Measurements from ENCODE around the gene CCAR1. TPM values are rescaled to one million over a fixed set of nuclear protein-coding genes. Genes with fewer than 3 reads are reported as not detected.

The CCAR1 gene
- polyA plus RNA-seq, 3 donors = 16.7 to 26.3 (median 23.4) TPM

- H2AFZ ChIP-seq (ENCODE audit: insufficient read depth, low read depth, low read length, poor library complexity, severe bottlenecking) = no peak overlapping the region
- no peak for DNase-seq
- H3K36me3 Mint-ChIP-seq = peaks cover 72 to 91% of the 10 kb centered on the region in 2 donors
- H3K9ac ChIP-seq (ENCODE audit: insufficient read depth, low read length, poor library complexity, severe bottlenecking) = no peak overlapping the region
- intact Hi-C loops (cut with micrococcal nuclease) = loop anchor here in 1 of 2 donors (10.0 kb wide), 1 partner anchor 218 kb away; no protein-coding TSS in a partner anchor
- TF ChIP-seq, protein P1, sequence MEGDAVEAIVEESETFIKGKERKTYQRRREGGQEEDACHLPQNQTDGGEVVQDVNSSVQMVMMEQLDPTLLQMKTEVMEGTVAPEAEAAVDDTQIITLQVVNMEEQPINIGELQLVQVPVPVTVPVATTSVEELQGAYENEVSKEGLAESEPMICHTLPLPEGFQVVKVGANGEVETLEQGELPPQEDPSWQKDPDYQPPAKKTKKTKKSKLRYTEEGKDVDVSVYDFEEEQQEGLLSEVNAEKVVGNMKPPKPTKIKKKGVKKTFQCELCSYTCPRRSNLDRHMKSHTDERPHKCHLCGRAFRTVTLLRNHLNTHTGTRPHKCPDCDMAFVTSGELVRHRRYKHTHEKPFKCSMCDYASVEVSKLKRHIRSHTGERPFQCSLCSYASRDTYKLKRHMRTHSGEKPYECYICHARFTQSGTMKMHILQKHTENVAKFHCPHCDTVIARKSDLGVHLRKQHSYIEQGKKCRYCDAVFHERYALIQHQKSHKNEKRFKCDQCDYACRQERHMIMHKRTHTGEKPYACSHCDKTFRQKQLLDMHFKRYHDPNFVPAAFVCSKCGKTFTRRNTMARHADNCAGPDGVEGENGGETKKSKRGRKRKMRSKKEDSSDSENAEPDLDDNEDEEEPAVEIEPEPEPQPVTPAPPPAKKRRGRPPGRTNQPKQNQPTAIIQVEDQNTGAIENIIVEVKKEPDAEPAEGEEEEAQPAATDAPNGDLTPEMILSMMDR (IDR thresholded peaks at IDR 0.05) = no peak
- H3K36me3 ChIP-seq (replicated peaks in 1 of 2; ENCODE audit: control insufficient read depth in 1 of 2, insufficient read depth in 2 of 2, low read length in 2 of 2) = peaks cover 90 to 95% of the 10 kb centered on the region in 2 donors
- peaks cover 0 to 4% (median 0%) of the 10 kb centered on the region in 3 donors for H3K27me3 Mint-ChIP-seq (ENCODE audit: low read depth in 3 of 3)
- H4K20me1 ChIP-seq (ENCODE audit: insufficient read depth, low read length) = no peaks in the 10 kb centered on the region
- H3K4me2 ChIP-seq (replicated peaks; ENCODE audit: extremely low read depth, low read length, poor library complexity, severe bottlenecking) = no peak overlapping the region
- H3K9me3 Mint-ChIP-seq = no peaks in the 10 kb centered on the region
- H3K4me3 Mint-ChIP-seq = no peak overlapping the region
- H3K79me2 ChIP-seq (ENCODE audit: insufficient read depth, low read length) = no peaks in the 10 kb centered on the region
- no peak overlapping the region for H3K27ac ChIP-seq (ENCODE audit: low read depth in 1 of 2, low read length in 2 of 2)
- H3K4me1 ChIP-seq (ENCODE audit: control insufficient read depth in 1 of 2, insufficient read depth in 2 of 2, low read length in 2 of 2) = peaks cover 0 to 4% of the 10 kb centered on the region in 2 donors
- no peak overlapping the region for H3K27ac Mint-ChIP-seq
- H3K4me1 Mint-ChIP-seq = peaks cover 5% of the 10 kb centered on the region
- no peaks in the 10 kb centered on the region for H3K27me3 ChIP-seq (ENCODE audit: control insufficient read depth in 2 of 2, insufficient read depth in 2 of 2, low read length in 2 of 2)
- H3K9me3 ChIP-seq (replicated peaks in 1 of 2; ENCODE audit: control insufficient read depth in 1 of 2, insufficient read depth in 1 of 2, low read length in 2 of 2) = no peaks in the 10 kb centered on the region
- 93% methylated on average over 2 of the region's 3 CpGs for WGBS (ENCODE audit: insufficient coverage)
- H3K4me3 ChIP-seq (replicated peaks in 1 of 3; ENCODE audit: low read depth in 2 of 3, low read length in 3 of 3) = no peak overlapping the region
Observed at GRCh38 chr10:68756766-68757165, 35.7 kb downstream of the CCAR1 start.

DNA sequence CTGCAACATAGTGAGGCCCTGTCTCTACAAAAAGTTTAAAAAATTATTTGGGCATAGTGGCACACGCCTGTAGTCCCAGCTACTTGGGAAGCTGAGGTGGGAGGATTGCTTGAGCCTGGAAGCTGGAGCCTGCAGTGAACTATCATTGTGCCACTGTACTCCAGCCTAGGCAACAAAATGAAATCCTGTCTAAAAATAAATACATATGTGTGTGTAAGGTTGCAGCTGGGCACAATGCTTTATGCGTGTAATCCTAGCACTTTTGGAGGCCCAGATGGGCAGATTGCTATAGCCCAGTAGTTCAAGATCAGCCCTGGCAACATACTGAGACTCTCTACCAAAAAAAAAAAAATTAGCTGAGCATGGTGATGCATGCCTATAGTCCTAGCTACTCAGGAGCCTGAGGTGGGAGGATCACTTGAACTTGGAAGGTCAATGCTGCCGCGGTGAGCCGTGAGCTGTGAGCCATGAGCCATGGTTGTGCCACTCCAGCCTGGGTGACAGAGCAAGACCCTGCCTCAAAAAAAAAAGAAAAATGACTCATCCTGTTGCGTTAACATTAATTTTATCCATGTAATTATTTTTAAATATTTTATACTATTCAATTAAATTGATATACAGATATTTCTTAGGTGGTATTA is 38.3 kb downstream of the CCAR1 start:
- Histone ChIP-seq H3K27ac (ENCODE audit: low read depth in 1 of 2, low read length in 2 of 2) (no peak overlapping the region), H3K79me2 (ENCODE audit: insufficient read depth, low read length) (no peaks in the 10 kb centered on the region), H3K36me3 (replicated peaks in 1 of 2; ENCODE audit: control insufficient read depth in 1 of 2, insufficient read depth in 2 of 2, low read length in 2 of 2) (peaks cover 85 to 94% of the 10 kb centered on the region in 2 donors), H3K9me3 (replicated peaks in 1 of 2; ENCODE audit: control insufficient read depth in 1 of 2, insufficient read depth in 1 of 2, low read length in 2 of 2) (no peaks in the 10 kb centered on the region), H3K9ac (ENCODE audit: insufficient read depth, low read length, poor library complexity, severe bottlenecking) (no peak overlapping the region), H3K4me2 (replicated peaks; ENCODE audit: extremely low read depth, low read length, poor library complexity, severe bottlenecking) (no peak overlapping the region), H3K4me3 (replicated peaks in 1 of 3; ENCODE audit: low read depth in 2 of 3, low read length in 3 of 3) (no peak overlapping the region), H3K27me3 (ENCODE audit: control insufficient read depth in 2 of 2, insufficient read depth in 2 of 2, low read length in 2 of 2) (no peaks in the 10 kb centered on the region), H4K20me1 (ENCODE audit: insufficient read depth, low read length) (peaks cover 3% of the 10 kb centered on the region), H3K4me1 (ENCODE audit: control insufficient read depth in 1 of 2, insufficient read depth in 2 of 2, low read length in 2 of 2) (no peaks in the 10 kb centered on the region), H2AFZ (ENCODE audit: insufficient read depth, low read depth, low read length, poor library complexity, severe bottlenecking) (no peak overlapping the region)
- no peak overlapping the region for H3K4me3 Mint-ChIP-seq
- intact Hi-C loops (cut with micrococcal nuclease) = loop anchor here in 1 of 2 donors (10.0 kb wide), 1 partner anchor 215 kb away; no protein-coding TSS in a partner anchor
- 100% methylated on average over 4 of the region's 6 CpGs for WGBS (ENCODE audit: insufficient coverage)
- TF ChIP-seq, protein P1 (IDR thresholded peaks at IDR 0.05) = no peak
- H3K27me3 Mint-ChIP-seq (ENCODE audit: low read depth in 3 of 3) = peaks cover 0 to 4% (median 0%) of the 10 kb centered on the region in 3 donors
- no peaks in the 10 kb centered on the region for H3K9me3 Mint-ChIP-seq
- DNase-seq = no peak
- H3K36me3 Mint-ChIP-seq = peaks cover 65 to 90% of the 10 kb centered on the region in 2 donors
- no peaks in the 10 kb centered on the region for H3K4me1 Mint-ChIP-seq
- H3K27ac Mint-ChIP-seq = peak overlapping the region in 1 of 7 donors; percentile 8
